SJSA1 (cell line): ENCODE results near the gene MAN2C1. TPM values are rescaled to one million over a fixed set of nuclear protein-coding genes. Genes with fewer than 3 reads are reported as not detected.
"Not testable (repeated sequence)": the region's sequence is repeated elsewhere in the genome, so short reads cannot be mapped to it uniquely, and the experiment has no call there.

Experiments
- DNase-seq, 2 experiments: peaks; one replicate each; pipeline ENCODE4 v3.0.0-alpha.2; 2015 to 2020; ENCODE audit warnings: low spot score in 2 of 2, low read depth in 1 of 2
- H3K27ac ChIP-seq: fragments of 250-450 bp; sonication (Bioruptor Pico); 2 replicates; pipeline ENCODE4 v1.5.1; 2020; ENCODE audit warnings: mild to moderate bottlenecking, moderate library complexity
- H3K27me3 ChIP-seq: fragments of 250-450 bp; sonication (Bioruptor Pico); replicated peaks from 2 replicates; pipeline ENCODE4 v1.5.1; 2020; ENCODE audit warnings: mild to moderate bottlenecking, moderate library complexity
- H3K36me3 ChIP-seq: fragments of 250-450 bp; sonication (Bioruptor Pico); 2 replicates; pipeline ENCODE4 v1.5.1; 2020; ENCODE audit warnings: mild to moderate bottlenecking
- H3K4me1 ChIP-seq: fragments of 250-450 bp; sonication (Bioruptor Pico); replicated peaks from 2 replicates; pipeline ENCODE4 v1.6.1; 2021; ENCODE audit warnings: mild to moderate bottlenecking
- H3K4me3 ChIP-seq: fragments of 250-450 bp; sonication (Bioruptor Pico); 2 replicates; pipeline ENCODE4 v1.5.1; 2020; ENCODE audit warnings: mild to moderate bottlenecking
- H3K9me3 ChIP-seq: fragments of 250-450 bp; sonication (Bioruptor Pico); replicated peaks from 2 replicates; pipeline ENCODE4 v1.5.1; 2020; ENCODE audit warnings: mild to moderate bottlenecking
- total RNA-seq: library from RNA; depleted of rRNA; stranded (reverse); fragments of >200 nt; shearing (Covaris generic); gene quantifications from 2 replicates; pipeline ENCODE4 v1.2.3, GENCODE V29; 2014

The MAN2C1 gene
- total RNA-seq, 1 experiment from 2014 or later: 55.7 TPM

DNA sequence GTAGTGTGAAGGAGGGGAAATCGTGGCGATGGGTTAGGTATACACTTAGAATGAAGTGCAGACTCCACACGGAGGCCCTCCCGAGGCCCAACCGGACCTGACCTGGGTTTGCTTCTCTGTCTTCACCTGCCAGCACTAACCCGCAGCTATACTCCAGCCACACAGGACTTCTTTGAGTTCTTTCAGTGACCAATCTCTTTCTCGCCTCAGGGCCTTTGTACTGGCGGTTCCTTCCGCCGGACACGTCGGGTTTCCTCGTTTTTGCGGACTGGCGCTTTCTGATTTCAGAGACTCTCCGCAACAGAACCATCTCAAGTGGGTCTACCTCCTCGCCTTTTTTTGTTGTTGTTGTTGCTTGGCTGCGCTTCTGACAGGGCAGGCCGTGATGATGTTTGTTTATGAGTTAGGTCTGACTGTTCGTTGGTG, 21.6 kb downstream of the MAN2C1 start, which contains the start of gene NEIL1:
Gene NEIL1, plus strand, starts transcription at position 244 of the 426 bp plus-strand sequence. CDS start 1,867 bp downstream, outside the sequence.
- no peak for DNase-seq
- peaks cover 17% of the 10 kb centered on the region for H3K4me1 ChIP-seq
- H3K9me3 ChIP-seq: no peaks in the 10 kb centered on the region
- peaks cover 28% of the 10 kb centered on the region for H3K27me3 ChIP-seq
- H3K36me3 ChIP-seq: peaks cover 6% of the 10 kb centered on the region; the same call in 1 of the 2 replicates
- peak within 1 kb of the TSS; percentile 35 for H3K4me3 ChIP-seq
- no peak within 1 kb of the TSS for H3K27ac ChIP-seq

- DNase-seq, H3K4me3 ChIP-seq, H3K9me3 ChIP-seq, H3K27ac ChIP-seq: not testable (repeated sequence)
- Histone ChIP-seq H3K4me1 (peaks cover 26% of the 10 kb centered on the region), H3K36me3 (peaks cover 22% of the 10 kb centered on the region), H3K27me3 (peaks cover 25% of the 10 kb centered on the region)
These were observed 24.5 kb downstream of the MAN2C1 start for GRCh38 chr15:75343953-75344352.

- H3K4me1 ChIP-seq: peaks cover 10% of the 10 kb centered on the region
- peaks cover 17% of the 10 kb centered on the region for H3K36me3 ChIP-seq
- DNase-seq: no peak
These were observed 26.2 kb downstream of the MAN2C1 start for GRCh38 chr15:75342221-75342620.

DNA sequence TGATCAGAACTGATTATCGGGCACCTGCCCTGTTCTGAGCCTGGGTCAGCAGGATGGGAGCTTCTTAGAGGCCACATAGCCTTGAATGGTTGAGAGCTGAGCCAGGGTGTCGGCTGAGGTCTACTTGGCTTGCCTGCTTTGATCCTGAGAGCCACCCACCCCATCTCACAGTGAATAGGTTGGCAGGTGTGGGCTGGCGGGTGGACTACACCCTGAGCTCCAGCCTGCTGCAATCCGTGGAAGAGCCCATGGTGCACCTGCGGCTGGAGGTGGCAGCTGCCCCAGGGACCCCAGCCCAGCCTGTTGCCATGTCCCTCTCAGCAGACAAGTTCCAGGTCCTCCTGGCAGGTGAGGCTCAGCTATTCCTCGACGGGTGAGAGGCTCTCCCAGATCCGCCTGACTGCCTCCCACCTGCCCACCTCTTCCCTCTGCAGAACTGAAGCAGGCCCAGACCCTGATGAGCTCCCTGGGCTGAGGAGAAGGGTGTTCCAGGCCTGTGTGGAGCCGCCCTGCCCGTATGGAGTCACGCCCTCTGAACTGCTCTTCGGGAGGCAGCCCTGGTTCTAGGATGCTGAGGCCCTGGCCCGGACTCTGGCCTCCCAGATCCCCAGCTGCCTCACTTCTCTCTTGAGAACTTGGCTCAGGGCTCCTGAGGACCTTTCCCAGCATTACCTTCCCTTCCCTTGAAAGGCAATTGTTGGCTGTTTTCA, 28.7 kb downstream of the MAN2C1 start:
- Histone ChIP-seq H3K27ac (no peak overlapping the region), H3K27me3 (no peaks in the 10 kb centered on the region), H3K4me3 (no peak overlapping the region), H3K4me1 (peaks cover 15% of the 10 kb centered on the region), H3K9me3 (no peaks in the 10 kb centered on the region), H3K36me3 (peaks cover 17% of the 10 kb centered on the region)
- DNase-seq: no peak

More at GRCh38 chr15:75342221-75342620, 26.2 kb downstream of the MAN2C1 start:
- Histone ChIP-seq H3K9me3 (no peaks in the 10 kb centered on the region), H3K27ac (no peak overlapping the region), H3K4me3 (no peak overlapping the region), H3K27me3 (peaks cover 7% of the 10 kb centered on the region)

GRCh38 chr15:75338661-75339240, 29.7 kb downstream of the MAN2C1 start:
- Histone ChIP-seq H3K27ac (no peak overlapping the region), H3K9me3 (no peaks in the 10 kb centered on the region), H3K27me3 (no peaks in the 10 kb centered on the region), H3K4me3 (no peak overlapping the region), H3K36me3 (peaks cover 17% of the 10 kb centered on the region), H3K4me1 (peaks cover 15% of the 10 kb centered on the region)
- no peak for DNase-seq

DNA sequence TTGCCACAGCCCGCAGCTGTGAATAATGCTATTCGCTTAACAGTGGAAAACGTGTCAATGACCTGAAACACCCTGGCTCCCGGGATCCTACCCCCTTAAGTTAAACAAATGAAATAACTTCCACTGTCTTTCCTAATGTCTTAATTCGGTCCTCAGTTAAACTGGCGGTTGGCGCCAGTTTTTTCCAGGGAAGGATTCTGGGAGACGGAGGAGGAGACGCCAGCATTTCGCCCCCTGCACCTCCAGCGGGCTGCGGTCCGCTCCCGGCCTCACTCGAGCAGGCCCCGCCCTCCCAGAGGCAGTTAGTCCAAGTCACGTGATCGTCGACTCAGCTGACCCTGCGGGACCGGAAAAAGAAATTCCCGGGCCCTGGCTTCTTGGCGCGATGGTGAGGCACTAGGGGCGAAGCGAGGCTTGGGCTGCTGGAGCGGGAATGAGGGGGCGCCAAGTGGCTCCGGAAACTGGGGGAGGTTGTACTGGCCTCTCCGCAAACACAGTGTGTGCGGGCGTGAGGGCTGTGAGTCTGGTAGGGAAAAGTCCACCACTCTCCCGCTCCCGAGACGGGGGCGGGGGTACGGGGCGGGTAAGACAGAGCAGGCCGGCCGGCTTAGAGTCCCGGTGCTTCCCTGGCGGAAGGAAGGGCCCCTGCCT, 32.6 kb downstream of the MAN2C1 start, which contains the start of gene COMMD4:
Gene COMMD4, plus strand, starts transcription at position 359 of the 651 bp plus-strand sequence. Its CDS starts 27 bp downstream, at position 386.
- peaks cover 15% of the 10 kb centered on the region for H3K4me1 ChIP-seq
- no peaks in the 10 kb centered on the region for H3K27me3 ChIP-seq
- no peaks in the 10 kb centered on the region for H3K9me3 ChIP-seq
- peak within 1 kb of the TSS; percentile 62 for H3K27ac ChIP-seq
- H3K36me3 ChIP-seq: peaks cover 14% of the 10 kb centered on the region
- H3K4me3 ChIP-seq: peak within 1 kb of the TSS; percentile 60
- DNase-seq: peak; percentile 94 to 98

DNA sequence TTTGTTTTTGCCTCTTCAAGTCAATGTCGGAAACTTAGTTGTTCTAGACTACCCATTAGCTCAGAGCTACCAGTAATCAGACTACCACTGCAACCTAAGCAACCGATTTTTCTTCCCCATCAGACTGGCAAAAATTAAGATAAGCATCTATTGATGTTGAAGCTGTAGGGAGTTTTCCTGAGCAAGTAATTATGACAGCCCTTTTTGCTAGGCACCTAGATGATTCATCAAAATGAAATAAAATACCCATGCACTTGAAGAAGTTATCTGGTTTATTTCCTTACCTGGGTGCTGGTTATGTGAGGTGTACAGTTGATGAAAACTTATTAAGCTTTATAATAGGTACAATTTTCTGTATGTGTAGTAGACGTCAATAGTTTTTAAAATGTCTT, 33.1 kb downstream of the MAN2C1 start:
- no peaks in the 10 kb centered on the region for H3K27me3 ChIP-seq
- DNase-seq: no peak
- no peaks in the 10 kb centered on the region for H3K9me3 ChIP-seq
- H3K4me3 ChIP-seq: peak overlapping the region; percentile 60
- H3K36me3 ChIP-seq: peaks cover 12% of the 10 kb centered on the region
- peak overlapping the region; percentile 62 for H3K27ac ChIP-seq
- H3K4me1 ChIP-seq: peaks cover 15% of the 10 kb centered on the region

GRCh38 chr15:75333654-75334419, 34.6 kb downstream of the MAN2C1 start:
- not testable (repeated sequence) for H3K27ac ChIP-seq, H3K4me1 ChIP-seq, H3K4me3 ChIP-seq, H3K9me3 ChIP-seq, H3K27me3 ChIP-seq, H3K36me3 ChIP-seq, DNase-seq

DNA sequence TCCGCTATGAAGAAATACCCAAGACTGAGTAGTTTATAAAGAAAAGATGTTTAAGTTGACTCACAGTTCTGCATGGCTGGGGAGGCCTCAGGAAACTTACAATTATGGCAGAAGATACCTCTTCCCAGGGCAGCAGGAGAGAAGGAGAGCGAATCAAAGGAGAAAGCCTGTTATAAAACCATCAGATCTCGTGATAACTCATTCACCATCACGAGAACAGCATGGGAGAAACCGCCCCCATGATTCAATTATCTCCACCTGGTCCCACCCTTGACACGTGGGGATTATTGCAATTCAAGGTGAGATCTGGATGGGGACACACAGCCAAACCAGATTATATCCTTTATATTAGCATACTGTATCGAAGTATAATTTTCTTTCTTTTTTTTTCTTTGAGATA, 36.3 kb downstream of the MAN2C1 start:
- not testable (repeated sequence) for H3K36me3 ChIP-seq, H3K9me3 ChIP-seq, H3K27me3 ChIP-seq, DNase-seq, H3K4me3 ChIP-seq, H3K4me1 ChIP-seq, H3K27ac ChIP-seq

- no peak for DNase-seq
- H3K4me3 ChIP-seq: no peak overlapping the region
- H3K36me3 ChIP-seq: no peaks in the 10 kb centered on the region
- H3K27ac ChIP-seq: no peak overlapping the region
- no peaks in the 10 kb centered on the region for H3K4me1 ChIP-seq
- H3K27me3 ChIP-seq: no peaks in the 10 kb centered on the region
- no peaks in the 10 kb centered on the region for H3K9me3 ChIP-seq
These were observed 38.8 kb downstream of the MAN2C1 start for GRCh38 chr15:75329571-75329970.

GRCh38 chr15:75328493-75329314, 39.7 kb downstream of the MAN2C1 start:
- DNase-seq: no peak
- H3K27me3 ChIP-seq: no peaks in the 10 kb centered on the region
- no peaks in the 10 kb centered on the region for H3K9me3 ChIP-seq
- H3K27ac ChIP-seq: no peak overlapping the region
- H3K36me3 ChIP-seq: no peaks in the 10 kb centered on the region
- H3K4me1 ChIP-seq: no peaks in the 10 kb centered on the region
- H3K4me3 ChIP-seq: no peak overlapping the region

GRCh38 chr15:75327491-75327890, 40.9 kb downstream of the MAN2C1 start:
- H3K9me3 ChIP-seq: no peaks in the 10 kb centered on the region
- no peaks in the 10 kb centered on the region for H3K36me3 ChIP-seq
- no peak overlapping the region for H3K27ac ChIP-seq
- H3K27me3 ChIP-seq: no peaks in the 10 kb centered on the region
- no peak overlapping the region for H3K4me3 ChIP-seq
- no peaks in the 10 kb centered on the region for H3K4me1 ChIP-seq
- DNase-seq: no peak

GRCh38 chr15:75327005-75327404, 41.4 kb downstream of the MAN2C1 start:
- Histone ChIP-seq H3K4me3 (no peak overlapping the region), H3K9me3 (no peaks in the 10 kb centered on the region), H3K27ac (no peak overlapping the region), H3K27me3 (no peaks in the 10 kb centered on the region), H3K4me1 (no peaks in the 10 kb centered on the region), H3K36me3 (no peaks in the 10 kb centered on the region)
- DNase-seq: no peak
